K562 (cell line): ENCODE measurements around the gene PFKP. TPM values are rescaled to one million over a fixed set of nuclear protein-coding genes. Genes with fewer than 3 reads are reported as not detected.

Source experiments
- ATAC-seq: fragments of 200-7000 bp; cut with Tn5 transposase; 3 replicates; pipeline ENCODE4 v1.9.1; 2020; ENCODE audit warnings: moderate library complexity
- BruUV-seq: library from RNA; stranded (reverse); fragments of 400-500 nt; replicated peaks from 2 replicates; lab custom pipeline; 2021; lab: Mats Ljungman, UMichigan
- CTCF ChIA-PET: fragments of 300-600 bp; formaldehyde crosslinking; extraction: SDS; loops from one replicate; lab custom pipeline; 2021; ENCODE audit warnings: low intra/inter-chr PET ratio; lab: Yijun Ruan, JAX
- POLR2A ChIA-PET: fragments of 300-600, 350-650 bp; sonication (Branson Sonifier 250); formaldehyde crosslinking; extraction: SDS; loops from one replicate; lab custom pipeline; 2021; ENCODE audit warnings: antibody characterized with exemption, inconsistent platforms; lab: Yijun Ruan, JAX
- DNase-seq, 4 experiments: peaks; one replicate each; pipeline versions ENCODE4 v3.0.0 to v3.0.0-alpha.2; 2011 to 2018; ENCODE audit warnings: low spot score in 3 of 4, mixed read lengths in 3 of 4; ENCODE audit errors: extremely low read depth in 1 of 4
- FAIRE-seq: peaks from 2 replicates; lab custom pipeline; 2011; peaks lifted over from hg19 to GRCh38; lab: Jason Lieb, UNC
- H2AFZ ChIP-seq: 2 replicates; pipeline ENCODE4 v1.6.0; 2011; ENCODE audit warnings: low read depth, low read length, control low read depth, inconsistent platforms
- H3K27ac ChIP-seq: fragments of 200-600 bp; 3 replicates; pipeline ENCODE4 v1.8.0; 2011; ENCODE audit warnings: low read depth, mild to moderate bottlenecking, control low read depth, inconsistent platforms, low read length, moderate library complexity, mixed read lengths; ENCODE audit errors: extremely low read depth
- H3K27me3 ChIP-seq, 2 experiments: fragments of 300-600 bp in 1 of 2; 2 replicates in 1 of 2; 3 replicates in 1 of 2; pipeline versions ENCODE4 v1.6.0 to v1.8.0; 2011; ENCODE audit warnings: inconsistent platforms in 2 of 2, low read length in 2 of 2, mild to moderate bottlenecking in 1 of 2, mixed read lengths in 1 of 2, moderate library complexity in 1 of 2; ENCODE audit not compliant: control insufficient read depth in 2 of 2, insufficient read depth in 2 of 2
- H3K36me3 ChIP-seq: fragments of 300-600 bp; 3 replicates; pipeline ENCODE4 v1.8.0; 2011; ENCODE audit warnings: mild to moderate bottlenecking, low read length, inconsistent platforms; ENCODE audit not compliant: control insufficient read depth, insufficient read depth
- H3K4me1 ChIP-seq, 2 experiments: fragments of 200-600 bp in 1 of 2; replicated peaks in 1 of 2; 2 replicates in 1 of 2; 3 replicates in 1 of 2; pipeline versions ENCODE4 v1.5.1 to v1.8.0; 2011; ENCODE audit warnings: inconsistent platforms in 2 of 2, low read length in 2 of 2, mild to moderate bottlenecking in 1 of 2, mixed read lengths in 1 of 2, moderate library complexity in 1 of 2; ENCODE audit not compliant: control insufficient read depth in 2 of 2, insufficient read depth in 2 of 2
- H3K4me2 ChIP-seq: 2 replicates; pipeline ENCODE4 v1.6.1; 2011; ENCODE audit warnings: low read length, control low read depth, inconsistent platforms, mixed read lengths; ENCODE audit not compliant: insufficient read depth
- H3K4me3 ChIP-seq: fragments of 200-600 bp; sonication (generic), shearing (Covaris generic); 2 replicates; pipeline ENCODE4 v1.5.1; 2016; ENCODE audit warnings: control low read depth, inconsistent platforms
- H3K79me2 ChIP-seq: fragments of 200-600 bp; 3 replicates; pipeline ENCODE4 v1.8.0; 2011; ENCODE audit warnings: low read length, inconsistent platforms; ENCODE audit not compliant: control insufficient read depth, insufficient read depth
- H3K9ac ChIP-seq, 2 experiments: 2 replicates each; pipeline versions ENCODE4 v1.6.0 to v1.6.1; 2011; ENCODE audit warnings: low read depth in 2 of 2, low read length in 2 of 2, control low read depth in 1 of 2, inconsistent platforms in 1 of 2, mild to moderate bottlenecking in 1 of 2, mixed read lengths in 1 of 2; ENCODE audit not compliant: insufficient read depth in 1 of 2
- H3K9me1 ChIP-seq: one replicate; pipeline ENCODE4 v1.6.0; 2011; ENCODE audit warnings: inconsistent platforms, mild to moderate bottlenecking, low read length, moderate library complexity; ENCODE audit not compliant: control insufficient read depth, insufficient read depth
- H3K9me3 ChIP-seq: replicated peaks from 2 replicates; pipeline ENCODE4 v1.5.1; 2011; ENCODE audit warnings: low read depth, low read length, inconsistent platforms; ENCODE audit not compliant: control insufficient read depth, insufficient read depth
- H4K20me1 ChIP-seq: replicated peaks from 2 replicates; pipeline ENCODE4 v1.6.1; 2011; ENCODE audit warnings: low read length, inconsistent platforms, mixed read lengths; ENCODE audit not compliant: control insufficient read depth, insufficient read depth
- BCL6 ChIP-seq: fragments of 250-450 bp; sonication (Bioruptor Pico); IDR thresholded peaks from 2 replicates; pipeline ENCODE4 v1.4.0; 2020
- BDP1 ChIP-seq: IDR thresholded peaks from 3 replicates; pipeline ENCODE4 v1.6.1; 2011; ENCODE audit not compliant: insufficient read length, insufficient read depth
- BRD9 ChIP-seq: fragments of 450-650 bp; IDR thresholded peaks from 2 replicates; pipeline ENCODE4 v1.6.1; 2018; ENCODE audit warnings: low read depth; ENCODE audit not compliant: partially characterized antibody
- CTCF ChIP-seq, 3 experiments: IDR thresholded peaks in 2 of 3; conservative IDR thresholded peaks in 1 of 3; 2 replicates each; pipeline ENCODE4 v1.5.1; 2011 to 2012; ENCODE audit warnings: low read length in 3 of 3, mild to moderate bottlenecking in 3 of 3, control low read depth in 2 of 3, improper control_type of control experiment in 1 of 3, inconsistent platforms in 1 of 3, low read depth in 1 of 3, mixed read lengths in 1 of 3, moderate library complexity in 1 of 3; ENCODE audit not compliant: insufficient read depth in 2 of 3
- HIVEP1 ChIP-seq: fragments of 250-450 bp; sonication (Bioruptor Pico); IDR thresholded peaks from 2 replicates; pipeline ENCODE4 v1.4.0; 2020; ENCODE audit warnings: mild to moderate bottlenecking
- ID3 ChIP-seq, 2 experiments: fragments of 250-450 bp in 1 of 2; fragments of 450-650 bp in 1 of 2; sonication (Bioruptor Pico) in 1 of 2; IDR thresholded peaks; 2 replicates each; pipeline versions ENCODE4 v1.6.1 to v1.8.0; 2016 to 2021; ENCODE audit warnings: mild to moderate bottlenecking in 2 of 2, moderate library complexity in 2 of 2, missing compliant biosample characterization in 1 of 2, missing genetic modification characterization in 1 of 2
- MECOM ChIP-seq: fragments of 250-450 bp; sonication (Bioruptor Pico); IDR thresholded peaks from 2 replicates; pipeline ENCODE4 v1.8.0; 2022; ENCODE audit warnings: inconsistent platforms
- NCOR1 ChIP-seq: fragments of 450-650 bp; IDR thresholded peaks from 2 replicates; pipeline ENCODE4 v1.6.1; 2016; ENCODE audit warnings: mild to moderate bottlenecking, moderate library complexity
- PCBP2 ChIP-seq: fragments of 200-400 bp; formaldehyde crosslinking; IDR thresholded peaks from 2 replicates; pipeline ENCODE4 v1.6.1; 2018; ENCODE audit warnings: low read length, low read depth, mild to moderate bottlenecking, moderate library complexity; ENCODE audit not compliant: poor library complexity, severe bottlenecking
- RBM17 ChIP-seq: fragments of 200-400 bp; formaldehyde crosslinking; IDR thresholded peaks from 2 replicates; pipeline ENCODE4 v1.6.1; 2017; ENCODE audit warnings: low read depth, mild to moderate bottlenecking, low read length, borderline replicate concordance
- SRSF7 ChIP-seq: fragments of 200-400 bp; formaldehyde crosslinking; optimal IDR thresholded peaks from 2 replicates; pipeline ENCODE3; 2017; ENCODE audit warnings: mild to moderate bottlenecking, low read depth, low read length
- XRCC4 ChIP-seq: IDR thresholded peaks from one replicate; pipeline ENCODE4 v1.6.1; 2011; ENCODE audit not compliant: insufficient read depth, insufficient read length; ENCODE audit errors: extremely low read depth
- ZFP30 ChIP-seq: fragments of 250-450 bp; sonication (Bioruptor Pico); IDR thresholded peaks from 2 replicates; pipeline ENCODE4 v1.8.0; 2022; ENCODE audit warnings: moderate library complexity, mild to moderate bottlenecking, inconsistent platforms, borderline replicate concordance
- ZNF143 ChIP-seq: sonication (generic); formaldehyde crosslinking; IDR thresholded peaks from 2 replicates; pipeline ENCODE4 v1.9.0; 2022; ENCODE audit warnings: mild to moderate bottlenecking, missing genetic modification reagents
- WGBS: fragments of 100-300 bp; shearing (Covaris generic); methylation state at CpG from one replicate; pipeline ENCODE4 v1.1.6; 2016; ENCODE audit warnings: low coverage, mixed read lengths; ENCODE audit not compliant: insufficient coverage; ENCODE audit errors: missing lambda C conversion rate; 5-methylcytosine and 5-hydroxymethylcytosine counted together
- in situ Hi-C: fragments of 300-500 bp; cut with MboI; formaldehyde crosslinking; loops from 4 replicates; pipeline ENCODE4 v1.15.0; 2018; ENCODE audit warnings: inconsistent platforms, mixed read lengths
- intact Hi-C: fragments of 100-400 bp; cut with micrococcal nuclease; formaldehyde crosslinking; loops from 2 replicates; pipeline ENCODE4 v1.14.2; 2022
- polyA plus RNA-seq, 8 experiments: library from polyadenylated mRNA; depleted of rRNA in 4 of 8; stranded (reverse) in 5 of 8; unstranded in 3 of 8; fragments of >200 nt; fragmentation: Nextera tagmentation in 2 of 8; fragmentation: Illumina TruSeq in 1 of 8; extraction: Ambion mirVana in 2 of 8; extraction: Trizol in 1 of 8; gene quantifications; 2 replicates each; pipeline versions ENCODE4 v1.2.1 to v1.2.3, GENCODE V29; 2011 to 2014; ENCODE audit warnings: inconsistent platforms in 1 of 8, missing spikeins in 1 of 8
- total RNA-seq, 7 experiments: library from RNA; depleted of rRNA in 6 of 7; stranded (reverse); fragments of >200 nt in 6 of 7; fragmentation: Illumina TruSeq in 2 of 7; extraction: Trizol in 2 of 7; gene quantifications; 2 replicates each; pipeline versions ENCODE4 v1.2.1 to v1.2.3, GENCODE V29; 2011 to 2021; ENCODE audit warnings: low replicate concordance in 1 of 7

The PFKP gene
- total and polyA plus RNA-seq, 9 of the 15 experiments (the other 6 are each of a cell fraction or from before 2014, with no cell fraction given) = 23.5 to 116 (median 62.1) TPM

GRCh38 chr10:3131098-3131497, 63.8 kb downstream of the PFKP start:
- ChIA-PET CTCF (no interaction called here), POLR2A (no interaction called here)
- Histone ChIP-seq H3K9me3 (no peaks in the 10 kb centered on the region), H3K9ac (no peak overlapping the region), H3K79me2 (no peaks in the 10 kb centered on the region), H2AFZ (no peak overlapping the region), H3K4me2 (no peak overlapping the region), H3K9me1 (no peaks in the 10 kb centered on the region), H3K27me3 (no peaks in the 10 kb centered on the region), H3K36me3 (peaks cover 91% of the 10 kb centered on the region), H3K4me1 (peaks cover 0 to 12% of the 10 kb centered on the region in 2 experiments; a peak in 1 of 5 replicates), H3K27ac (no peak overlapping the region), H3K4me3 (no peak overlapping the region), H4K20me1 (no peaks in the 10 kb centered on the region)
- BruUV-seq = no TSS peak
- FAIRE-seq (no peak), DNase-seq (no peak), ATAC-seq (no peak)
- intact Hi-C loops (no loop called here), in situ Hi-C loops (no loop called here)
- 98% methylated on average over 4 of the region's 4 CpGs for WGBS
- TF ChIP-seq BCL6 (CRISPR knock-in tag) = no peak
- no peak for TF ChIP-seq NCOR1
- no peak for TF ChIP-seq CTCF (IDR thresholded peaks at IDR 0.05 in 2 of 3, conservative IDR thresholded peaks at IDR 0.05 in 1 of 3; ENCODE audit: insufficient read depth in 2 of 3, low read depth in 1 of 3, low read length in 3 of 3)
- TF ChIP-seq RBM17 = no peak
- TF ChIP-seq BRD9 = no peak
- no peak for TF ChIP-seq ZNF143
- TF ChIP-seq PCBP2 = no peak
- TF ChIP-seq SRSF7 = no peak
- TF ChIP-seq HIVEP1 (CRISPR knock-in tag) = no peak
- no peak for TF ChIP-seq XRCC4
- no peak for TF ChIP-seq MECOM (CRISPR knock-in tag)
- TF ChIP-seq BDP1 = no peak
- TF ChIP-seq ZFP30 = no peak
- no peak for TF ChIP-seq ID3 (CRISPR knock-in tag; IDR thresholded peaks at IDR 0.05)
- TF ChIP-seq ID3 (tag; IDR thresholded peaks at IDR 0.05) = no peak
